ENCODE results near the gene POMT2.

Gene POMT2

DNA sequence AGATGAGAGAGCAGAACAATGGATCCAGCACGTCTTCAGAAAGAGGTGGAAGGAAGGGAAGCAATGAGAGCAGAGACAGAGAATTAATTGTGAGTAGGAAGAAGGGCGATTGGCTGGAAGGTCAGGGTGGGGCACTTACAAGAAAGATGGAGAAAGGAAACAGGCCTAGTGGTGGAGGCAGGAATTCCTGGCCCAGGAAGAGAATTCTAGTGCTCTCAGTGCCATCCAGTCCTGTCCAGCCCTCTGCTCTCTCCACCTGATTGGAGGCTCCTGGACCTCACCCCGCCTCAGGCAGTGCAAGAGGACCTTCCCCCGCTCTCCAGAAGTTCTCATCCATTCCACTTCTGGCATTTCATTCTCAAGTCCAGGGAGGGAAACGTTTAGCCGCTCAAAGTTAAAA lies 92.6 kb downstream of the POMT2 start:
- DNase-seq, result no peak

DNA sequence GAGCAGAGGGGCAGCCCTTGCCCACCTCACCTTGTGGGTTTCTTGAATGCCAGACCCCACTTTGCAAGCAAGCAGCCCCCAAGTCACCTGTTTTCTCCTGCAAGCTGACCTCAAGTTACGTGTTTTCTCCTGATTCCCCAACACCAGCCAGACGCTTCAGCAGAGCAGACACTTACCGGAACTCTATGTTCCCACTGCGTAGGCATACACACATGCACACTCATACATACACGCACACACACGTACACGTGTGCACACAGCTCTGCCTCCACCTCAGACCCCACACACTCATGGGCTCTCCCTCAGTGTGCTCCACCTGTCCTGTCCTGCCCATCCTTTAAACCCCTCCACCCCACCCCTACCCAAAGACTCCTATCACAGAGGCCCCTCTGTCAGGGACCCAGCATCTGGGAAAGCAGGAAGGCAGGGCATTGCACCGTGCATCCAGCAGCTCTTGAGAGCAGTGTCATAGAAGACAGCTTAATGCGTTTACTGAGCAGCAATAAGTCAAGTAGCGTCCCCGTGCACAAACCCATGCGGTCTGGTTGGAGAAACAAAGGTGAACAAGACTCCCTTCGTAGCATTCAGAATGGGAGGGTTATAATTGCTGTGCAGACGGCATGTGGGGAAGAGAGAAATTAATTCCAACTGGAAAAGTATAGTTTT lies 94.7 kb downstream of the POMT2 start:
- no peak for DNase-seq

DNA sequence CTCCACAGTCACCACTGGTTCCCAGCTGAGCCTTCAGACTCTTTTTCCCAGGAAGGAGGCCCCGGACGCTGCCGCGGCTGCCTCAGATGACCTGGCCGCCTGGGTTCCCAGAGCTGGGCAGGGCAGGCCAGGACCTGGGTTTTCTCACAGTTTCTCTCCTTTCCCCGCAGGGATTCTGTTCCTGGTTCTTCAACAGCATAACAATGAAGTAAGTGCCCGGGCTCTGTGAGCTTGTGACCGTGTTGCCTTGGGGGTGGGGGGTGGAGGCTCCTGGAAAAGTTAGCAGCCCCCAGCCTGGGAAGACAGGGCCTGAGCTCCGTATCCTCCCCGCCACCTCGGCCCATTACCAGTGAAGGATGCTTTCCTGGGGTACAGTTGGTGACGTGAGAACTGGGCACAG lies 95.4 kb downstream of the POMT2 start:
- DNase-seq, result no peak
